SU-DHL-6 (cell line): ENCODE results near the gene SSX7.
"Not testable (repeated sequence)": the region's sequence is repeated elsewhere in the genome, so short reads cannot be mapped to it uniquely, and the experiment has no call there.

ENCODE experiments used
- H2AFZ ChIP-seq: fragments of 200-600 bp; sonication (generic); 2 replicates; pipeline ENCODE4 v1.6.1; 2014; ENCODE audit warnings: low read depth, mild to moderate bottlenecking, moderate library complexity, mixed read lengths, antibody characterized with exemption, low read length; ENCODE audit not compliant: severe bottlenecking
- H3F3A ChIP-seq: fragments of 200-600 bp; shearing (Covaris generic); 2 replicates; pipeline ENCODE4 v1.6.0; 2016; ENCODE audit warnings: antibody characterized with exemption, mild to moderate bottlenecking; ENCODE audit not compliant: insufficient read depth
- H3K27ac ChIP-seq: fragments of 200-600 bp; sonication (generic); 2 replicates; pipeline ENCODE4 v1.5.1; 2016; ENCODE audit warnings: low read depth, mild to moderate bottlenecking, low read length, moderate library complexity, mixed read lengths
- H3K27me3 ChIP-seq: fragments of 200-600 bp; sonication (generic), shearing (Covaris generic); 2 replicates; pipeline ENCODE4 v1.6.0; 2014; ENCODE audit warnings: mild to moderate bottlenecking, low read length
- H3K36me3 ChIP-seq: fragments of 200-600 bp; sonication (generic); 2 replicates; pipeline ENCODE4 v1.6.1; 2014; ENCODE audit warnings: mild to moderate bottlenecking, low read length, mixed read lengths
- H3K4me2 ChIP-seq: fragments of 300-600, 200-600 bp; shearing (Covaris generic), sonication (generic); 2 replicates; pipeline ENCODE4 v1.6.0; 2014; ENCODE audit warnings: low read length, low read depth, mild to moderate bottlenecking; ENCODE audit not compliant: poor library complexity, severe bottlenecking
- H3K4me3 ChIP-seq: fragments of 200-600 bp; sonication (generic); 2 replicates; pipeline ENCODE4 v1.5.1; 2014; ENCODE audit warnings: antibody characterized with exemption, low read length, mild to moderate bottlenecking, mixed read lengths; ENCODE audit not compliant: insufficient read depth, poor library complexity, severe bottlenecking
- H3K79me2 ChIP-seq: fragments of 200-600 bp; sonication (generic); 2 replicates; pipeline ENCODE4 v1.6.1; 2014; ENCODE audit warnings: mild to moderate bottlenecking, low read length, moderate library complexity; ENCODE audit not compliant: insufficient read depth
- H3K9ac ChIP-seq: fragments of 200-600 bp; sonication (generic); 2 replicates; pipeline ENCODE4 v1.7.0; 2014; ENCODE audit warnings: mild to moderate bottlenecking, low read length
- H3K9me2 ChIP-seq: fragments of 200-600 bp; sonication (generic); replicated peaks from 2 replicates; pipeline ENCODE4 v1.6.1; 2014; ENCODE audit warnings: low read length; ENCODE audit not compliant: insufficient read depth
- H3K9me3 ChIP-seq: fragments of 200-600 bp; sonication (generic); 2 replicates; pipeline ENCODE4 v1.6.1; 2014; ENCODE audit warnings: low read length, mixed read lengths; ENCODE audit not compliant: insufficient read depth
- H4K20me1 ChIP-seq: fragments of 200-600 bp; sonication (generic); 2 replicates; pipeline ENCODE4 v1.6.1; 2014; ENCODE audit warnings: low read depth, mild to moderate bottlenecking, antibody characterized with exemption, low read length, moderate library complexity, mixed read lengths

SSX7 gene, protein sequence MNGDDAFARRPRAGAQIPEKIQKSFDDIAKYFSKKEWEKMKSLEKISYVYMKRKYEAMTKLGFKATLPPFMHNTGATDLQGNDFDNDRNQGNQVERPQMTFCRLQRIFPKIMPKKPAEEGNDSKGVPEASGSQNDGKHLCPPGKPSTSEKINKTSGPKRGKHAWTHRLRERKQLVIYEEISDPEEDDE

DNA sequence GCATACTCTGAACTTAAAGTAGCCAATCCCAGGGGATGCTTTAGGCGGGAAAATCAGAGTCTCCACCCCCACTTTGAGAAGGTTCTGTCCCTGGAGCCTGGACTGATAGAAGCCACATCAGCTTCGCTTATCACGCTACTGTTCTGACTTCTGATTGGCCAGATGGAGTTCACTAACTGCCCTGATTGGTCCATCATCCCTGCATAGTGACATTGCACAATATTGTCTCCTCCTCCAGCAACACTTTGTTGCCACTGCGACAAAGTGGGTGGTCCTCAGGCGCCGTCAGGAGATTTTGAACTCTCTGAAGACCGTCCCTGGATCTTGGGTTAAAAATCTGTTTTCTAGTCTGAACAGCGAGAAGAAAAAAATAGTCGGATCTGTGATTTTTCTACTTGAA lies at the start of gene SSX7:
TSS of gene SSX7 (minus strand) at position 101 of the 400 bp plus-strand sequence. CDS start 1,428 bp downstream, outside the sequence.
- not testable (repeated sequence) for H3K4me3 ChIP-seq, H3K9me3 ChIP-seq, H3K79me2 ChIP-seq, H3K27me3 ChIP-seq, H2AFZ ChIP-seq, H3K4me2 ChIP-seq, H3K27ac ChIP-seq, H3K36me3 ChIP-seq, H3F3A ChIP-seq, H3K9me2 ChIP-seq, H4K20me1 ChIP-seq, H3K9ac ChIP-seq

GRCh38 chrX:52692034-52692433 lies 37.3 kb upstream of the SSX7 start:
- not testable (repeated sequence) for H3K9me2 ChIP-seq, H3K9ac ChIP-seq, H3K79me2 ChIP-seq, H3K36me3 ChIP-seq, H3K4me3 ChIP-seq, H3K9me3 ChIP-seq, H3F3A ChIP-seq, H3K4me2 ChIP-seq, H4K20me1 ChIP-seq, H3K27me3 ChIP-seq, H3K27ac ChIP-seq, H2AFZ ChIP-seq

- H3K27me3 ChIP-seq, H3K9me3 ChIP-seq, H3K79me2 ChIP-seq, H3K4me3 ChIP-seq, H3K9ac ChIP-seq, H3K9me2 ChIP-seq, H3K27ac ChIP-seq, H2AFZ ChIP-seq, H4K20me1 ChIP-seq, H3K4me2 ChIP-seq, H3F3A ChIP-seq, H3K36me3 ChIP-seq: not testable (repeated sequence)
These were observed 7.5 kb upstream of the SSX7 start for GRCh38 chrX:52662218-52662617.

GRCh38 chrX:52655475-52655874 lies 775 bp upstream of the SSX7 start:
- not testable (repeated sequence) for H3K9me3 ChIP-seq, H3K9ac ChIP-seq, H3K79me2 ChIP-seq, H3K36me3 ChIP-seq, H3K27me3 ChIP-seq, H3K4me2 ChIP-seq, H3K9me2 ChIP-seq, H3K27ac ChIP-seq, H3K4me3 ChIP-seq, H2AFZ ChIP-seq, H4K20me1 ChIP-seq, H3F3A ChIP-seq

GRCh38 chrX:52650676-52651075 lies 4.0 kb downstream of the SSX7 start:
- H3K9me3 ChIP-seq, H4K20me1 ChIP-seq, H3K4me3 ChIP-seq, H3K4me2 ChIP-seq, H3K79me2 ChIP-seq, H3K9ac ChIP-seq, H3K27ac ChIP-seq, H3F3A ChIP-seq, H3K9me2 ChIP-seq, H3K27me3 ChIP-seq, H2AFZ ChIP-seq, H3K36me3 ChIP-seq: not testable (repeated sequence)

DNA sequence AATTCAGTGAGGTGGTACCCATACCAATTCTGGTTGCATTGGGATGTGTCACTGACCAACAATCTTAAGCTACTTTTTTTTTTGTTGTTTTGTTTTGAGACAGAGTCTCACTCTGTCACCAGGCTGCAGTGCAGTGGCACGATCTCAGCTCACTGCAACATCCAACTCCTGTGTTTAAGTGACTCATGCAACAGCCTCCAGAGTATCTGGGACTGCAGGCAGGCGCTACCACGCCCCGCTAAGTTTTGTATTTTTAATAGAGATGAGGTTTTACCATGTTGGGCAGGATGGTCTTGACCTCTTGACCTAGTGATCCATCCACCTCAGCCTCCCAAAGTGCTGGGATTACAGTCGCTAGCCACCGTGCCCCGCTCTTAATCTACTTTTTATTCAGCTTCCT lies 5.7 kb downstream of the SSX7 start:
- not testable (repeated sequence) for H3K4me3 ChIP-seq, H3K4me2 ChIP-seq, H3K36me3 ChIP-seq, H2AFZ ChIP-seq, H3K79me2 ChIP-seq, H3K9me3 ChIP-seq, H4K20me1 ChIP-seq, H3K9me2 ChIP-seq, H3K27me3 ChIP-seq, H3K27ac ChIP-seq, H3F3A ChIP-seq, H3K9ac ChIP-seq

DNA sequence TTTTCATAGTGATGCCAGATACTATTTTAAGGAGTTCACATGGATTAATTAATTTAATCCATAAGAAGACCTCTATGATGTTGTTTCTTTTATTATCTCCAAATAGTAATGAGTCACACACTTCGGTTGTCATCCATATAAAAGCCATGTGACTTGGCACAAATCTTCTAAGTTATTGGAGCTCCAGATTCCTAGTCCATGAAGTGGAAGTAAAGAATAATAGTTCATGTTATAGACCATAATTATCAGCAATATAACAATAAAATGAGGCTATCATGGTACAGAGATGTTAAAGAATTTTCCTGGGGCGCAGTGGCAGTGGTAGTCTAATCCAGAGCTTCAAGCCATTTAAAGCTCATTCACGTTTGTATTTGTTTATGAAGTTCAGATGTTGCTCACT lies 26.2 kb downstream of the SSX7 start:
- H2AFZ ChIP-seq, H3K4me3 ChIP-seq, H3K27ac ChIP-seq, H3K9me2 ChIP-seq, H3F3A ChIP-seq, H4K20me1 ChIP-seq, H3K79me2 ChIP-seq, H3K9ac ChIP-seq, H3K4me2 ChIP-seq, H3K9me3 ChIP-seq, H3K27me3 ChIP-seq, H3K36me3 ChIP-seq: not testable (repeated sequence)

DNA sequence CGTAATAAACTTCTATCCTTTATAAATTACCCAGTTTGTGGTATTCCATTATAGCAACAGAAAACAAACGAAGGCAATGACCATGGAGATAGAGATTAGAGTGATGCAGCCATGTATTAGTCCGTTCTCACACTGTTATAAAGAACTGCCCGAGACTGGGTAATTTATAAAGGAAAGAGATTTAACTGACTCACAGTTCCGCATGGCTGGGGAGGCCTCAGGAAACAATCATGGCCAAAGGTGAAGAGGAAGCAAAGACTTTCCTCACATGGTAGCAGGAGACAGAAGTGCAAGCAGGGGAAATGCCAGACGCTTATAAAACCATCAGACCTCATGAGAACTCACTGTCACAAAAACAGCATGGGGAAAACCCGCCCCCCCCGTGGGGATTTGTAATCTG lies 34.0 kb downstream of the SSX7 start:
- not testable (repeated sequence) for H3K4me3 ChIP-seq, H3F3A ChIP-seq, H3K9me2 ChIP-seq, H3K4me2 ChIP-seq, H3K9me3 ChIP-seq, H3K79me2 ChIP-seq, H2AFZ ChIP-seq, H3K36me3 ChIP-seq, H3K27ac ChIP-seq, H3K27me3 ChIP-seq, H4K20me1 ChIP-seq, H3K9ac ChIP-seq
